Measurements from ENCODE around the gene CAPZA2. TPM values are rescaled to one million over a fixed set of nuclear protein-coding genes. Genes with fewer than 3 reads are reported as not detected.
A peak's percentile ranks its signal among the peaks of the same experiment; 100 is the strongest.

CAPZA2 gene
- polyA plus RNA-seq, 2 of the 4 experiments (the other 2 are of a cell fraction), result 151 to 213 TPM

DNA sequence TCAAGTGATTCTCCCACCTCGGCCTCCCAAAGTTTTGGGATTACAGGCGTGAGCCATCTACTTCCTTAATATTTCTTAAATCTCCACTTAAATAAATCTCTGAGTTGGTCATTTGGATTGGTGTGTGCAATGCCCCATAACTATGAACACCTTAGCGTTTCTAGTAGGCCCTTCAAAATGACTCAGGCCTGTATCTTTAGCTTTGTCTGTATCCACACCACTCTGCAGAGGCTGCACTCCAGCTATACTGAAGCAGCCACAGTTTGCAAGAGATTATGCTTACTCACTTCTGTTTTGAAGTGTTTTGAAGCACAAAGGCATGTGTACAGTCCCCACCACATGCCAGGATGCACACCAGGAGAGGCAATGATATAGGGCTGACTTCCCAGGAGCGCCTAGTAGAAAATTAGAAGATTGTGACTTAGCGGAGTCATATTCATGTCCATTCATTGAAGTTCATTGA, 88.5 kb downstream of the CAPZA2 start:
- POLR2A ChIA-PET, result no interaction called here
- FAIRE-seq (no peak), ATAC-seq (no peak), DNase-seq (ENCODE audit: low read depth in 1 of 2, low spot score in 1 of 2) (no peak)
- peaks cover 21% of the 10 kb centered on the region for H3K4me1 ChIP-seq
- no peak overlapping the region for H3K4me2 ChIP-seq
- TF ChIP-seq RARB (CRISPR knock-in tag; IDR thresholded peaks at IDR 0.05), result no peak
- no peak for TF ChIP-seq RAD21 (conservative IDR thresholded peaks at IDR 0.05 in 1 of 2, IDR thresholded peaks at IDR 0.05 in 1 of 2)
- no peak for TF ChIP-seq CTCF (IDR thresholded peaks at IDR 0.05)
- TF ChIP-seq SREBF2 (IDR thresholded peaks at IDR 0.05), result no peak
- no peak for TF ChIP-seq RCOR1 (IDR thresholded peaks at IDR 0.05; ENCODE audit: low read depth, low read length)
- no peak for TF ChIP-seq FOSL2 (IDR thresholded peaks at IDR 0.05)
- TF ChIP-seq FOSL2 (CRISPR knock-in tag; IDR thresholded peaks at IDR 0.05), result no peak
- TF ChIP-seq CEBPB (IDR thresholded peaks at IDR 0.05), result no peak
- no peak for TF ChIP-seq NFE2L2 (conservative IDR thresholded peaks at IDR 0.05; ENCODE audit: low read length)
- no peak for TF ChIP-seq JUN (IDR thresholded peaks at IDR 0.05)
- no peak for TF ChIP-seq USF2 (IDR thresholded peaks at IDR 0.05)
- TF ChIP-seq POLR2AphosphoS2 (conservative IDR thresholded peaks at IDR 0.05; ENCODE audit: low read length), result no peak
- no peak for TF ChIP-seq TP53 (CRISPR knock-in tag; IDR thresholded peaks at IDR 0.05)
- TF ChIP-seq EHMT2 (IDR thresholded peaks at IDR 0.05; ENCODE audit: low read depth), result no peak
- no peak for TF ChIP-seq BCL3 (IDR thresholded peaks at IDR 0.05)
- TF ChIP-seq EHF (CRISPR knock-in tag; IDR thresholded peaks at IDR 0.05), result no peak
- TF ChIP-seq NR3C1 (IDR thresholded peaks at IDR 0.05), result no peak
- no peak for TF ChIP-seq ESRRA (IDR thresholded peaks at IDR 0.05; ENCODE audit: borderline replicate concordance, low read length)
- 95% methylated on average over 5 of the region's 5 CpGs for WGBS (ENCODE audit: missing lambda C conversion rate)
- H3K9me3 ChIP-seq, result no peaks in the 10 kb centered on the region
- H3K27ac ChIP-seq, result no peak overlapping the region
- CTCF ChIA-PET, result interaction anchor here (0.7 kb wide), 1 partner anchor 53 kb away, joined by 3 read pairs; no protein-coding TSS in a partner anchor
- no peak overlapping the region for H3K4me3 ChIP-seq

- ChIA-PET CTCF (interaction anchor here (0.6 to 2.4 kb wide), 2 partner anchors 21 to 176 kb away, joined by 3 to 9 read pairs; no protein-coding TSS in a partner anchor), POLR2A (no interaction called here)
- no peaks in the 10 kb centered on the region for H3K9me3 ChIP-seq
- no peak overlapping the region for H3K4me3 ChIP-seq
- TF ChIP-seq CEBPB (IDR thresholded peaks at IDR 0.05) (no peak), CBX8 (IDR thresholded peaks at IDR 0.05) (no peak), EHF (CRISPR knock-in tag; IDR thresholded peaks at IDR 0.05) (no peak), EHMT2 (IDR thresholded peaks at IDR 0.05; ENCODE audit: low read depth) (no peak), MYC (IDR thresholded peaks at IDR 0.05; ENCODE audit: borderline replicate concordance, low read length) (no peak), POLR2A (IDR thresholded peaks at IDR 0.05; ENCODE audit: low read length) (no peak), NFE2L2 (conservative IDR thresholded peaks at IDR 0.05; ENCODE audit: low read length) (no peak), EP300 (IDR thresholded peaks at IDR 0.05) (no peak), BHLHE40 (IDR thresholded peaks at IDR 0.05; ENCODE audit: low read depth, low read length) (no peak), HMGXB4 (CRISPR knock-in tag; IDR thresholded peaks at IDR 0.05; ENCODE audit: borderline replicate concordance) (no peak), NPAS2 (CRISPR knock-in tag; IDR thresholded peaks at IDR 0.05; ENCODE audit: borderline replicate concordance) (no peak), RCOR1 (IDR thresholded peaks at IDR 0.05; ENCODE audit: low read depth, low read length) (no peak), GATA3 (IDR thresholded peaks at IDR 0.05; ENCODE audit: borderline replicate concordance) (no peak), KDM1A (IDR thresholded peaks at IDR 0.05; ENCODE audit: low read depth) (no peak), CHD2 (IDR thresholded peaks at IDR 0.05; ENCODE audit: low read length, partially characterized antibody) (no peak), NR3C1 (IDR thresholded peaks at IDR 0.05) (no peak), HEYL (CRISPR knock-in tag; IDR thresholded peaks at IDR 0.05) (no peak)
- TF ChIP-seq, protein P1, sequence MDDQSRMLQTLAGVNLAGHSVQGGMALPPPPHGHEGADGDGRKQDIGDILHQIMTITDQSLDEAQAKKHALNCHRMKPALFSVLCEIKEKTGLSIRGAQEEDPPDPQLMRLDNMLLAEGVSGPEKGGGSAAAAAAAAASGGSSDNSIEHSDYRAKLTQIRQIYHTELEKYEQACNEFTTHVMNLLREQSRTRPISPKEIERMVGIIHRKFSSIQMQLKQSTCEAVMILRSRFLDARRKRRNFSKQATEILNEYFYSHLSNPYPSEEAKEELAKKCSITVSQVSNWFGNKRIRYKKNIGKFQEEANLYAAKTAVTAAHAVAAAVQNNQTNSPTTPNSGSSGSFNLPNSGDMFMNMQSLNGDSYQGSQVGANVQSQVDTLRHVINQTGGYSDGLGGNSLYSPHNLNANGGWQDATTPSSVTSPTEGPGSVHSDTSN (IDR thresholded peaks at IDR 0.05), result no peak
- ATAC-seq (no peak), DNase-seq (ENCODE audit: low read depth in 1 of 2, low spot score in 1 of 2) (no peak), FAIRE-seq (no peak)
- WGBS (ENCODE audit: missing lambda C conversion rate), result 94% methylated on average over 17 of the region's 17 CpGs
- peak overlapping the region; percentile 73; the same call in 2 of the 3 replicates for H3K4me2 ChIP-seq
- H3K27ac ChIP-seq, result no peak overlapping the region
- peaks cover 21% of the 10 kb centered on the region for H3K4me1 ChIP-seq
Observed at GRCh38 chr7:116951366-116952292, 89.2 kb downstream of the CAPZA2 start.

Measured in A549 (cell line).